H1 (cell line): Measurements from ENCODE around the gene QSOX2. TPM values are rescaled to one million over a fixed set of nuclear protein-coding genes. Genes with fewer than 3 reads are reported as not detected.

ENCODE experiments used
- CTCF ChIA-PET: fragments of 300-600 bp; sonication (Branson Sonifier 250); formaldehyde crosslinking; loops from one replicate; lab custom pipeline; 2021; ENCODE audit not compliant: partially characterized antibody; lab: Charles Lee
- POLR2A ChIA-PET: fragments of 300-600 bp; sonication (Branson Sonifier 250); formaldehyde crosslinking; loops from one replicate; lab custom pipeline; 2021; ENCODE audit warnings: inconsistent platforms; ENCODE audit not compliant: partially characterized antibody; lab: Charles Lee
- DNase-seq, 2 experiments: peaks; one replicate each; pipeline versions ENCODE4 v3.0.0 to v3.0.0-alpha.2; 2010 to 2022; ENCODE audit warnings: low spot score in 2 of 2, low read depth in 1 of 2, mixed read lengths in 1 of 2
- FAIRE-seq: peaks from 2 replicates; lab custom pipeline; 2011; peaks lifted over from hg19 to GRCh38; lab: Jason Lieb, UNC
- H2AFZ ChIP-seq: 2 replicates; pipeline ENCODE4 v1.8.1; 2012; ENCODE audit warnings: low read length, inconsistent platforms
- H2AK5ac ChIP-seq: 2 replicates; pipeline ENCODE4 v1.6.1; 2013; ENCODE audit warnings: low read depth, low read length
- H2BK120ac ChIP-seq: replicated peaks from 2 replicates; pipeline ENCODE3; 2013; ENCODE audit warnings: low read depth, low read length, inconsistent platforms
- H2BK12ac ChIP-seq: 2 replicates; pipeline ENCODE4 v1.6.1; 2013; ENCODE audit warnings: low read depth, low read length
- H2BK15ac ChIP-seq: 2 replicates; pipeline ENCODE4 v1.6.1; 2013; ENCODE audit warnings: low read length
- H2BK20ac ChIP-seq: 2 replicates; pipeline ENCODE4 v1.6.1; 2013; ENCODE audit warnings: low read length
- H2BK5ac ChIP-seq: 2 replicates; pipeline ENCODE4 v1.6.1; 2013; ENCODE audit warnings: low read depth, low read length
- H3K14ac ChIP-seq: 2 replicates; pipeline ENCODE4 v1.6.1; 2013; ENCODE audit warnings: inconsistent platforms; ENCODE audit not compliant: insufficient read length
- H3K18ac ChIP-seq: 2 replicates; pipeline ENCODE4 v1.6.1; 2013; ENCODE audit warnings: low read length; ENCODE audit errors: extremely low read depth
- H3K23ac ChIP-seq: 2 replicates; pipeline ENCODE4 v1.6.1; 2013; ENCODE audit warnings: inconsistent platforms; ENCODE audit not compliant: insufficient read length
- H3K23me2 ChIP-seq: 2 replicates; pipeline ENCODE4 v1.6.1; 2013; ENCODE audit warnings: low read depth, low read length
- H3K27ac ChIP-seq: 2 replicates; pipeline ENCODE4 v1.6.1; 2011; ENCODE audit warnings: low read depth, low read length, inconsistent platforms
- H3K27me3 ChIP-seq, 4 experiments: replicated peaks in 1 of 4; 1 replicate in 1 of 4; 2 replicates in 3 of 4; pipeline versions ENCODE4 v1.6.1 to v1.8.1; 2011 to 2013; ENCODE audit warnings: low read length in 3 of 4, mild to moderate bottlenecking in 3 of 4, inconsistent platforms in 2 of 4, mixed read lengths in 2 of 4, moderate library complexity in 1 of 4; ENCODE audit not compliant: control insufficient read depth in 3 of 4, insufficient read depth in 3 of 4; ENCODE audit errors: extremely low read depth in 1 of 4
- H3K36me3 ChIP-seq, 4 experiments: 2 replicates each; pipeline versions ENCODE4 v1.6.1 to v1.8.1; 2011 to 2013; ENCODE audit warnings: mild to moderate bottlenecking in 4 of 4, low read length in 3 of 4, moderate library complexity in 2 of 4, control low read depth in 1 of 4, inconsistent platforms in 1 of 4; ENCODE audit not compliant: insufficient read depth in 4 of 4, control insufficient read depth in 2 of 4
- H3K4ac ChIP-seq: replicated peaks from 2 replicates; pipeline ENCODE3; 2013; ENCODE audit warnings: low read length, low read depth, mixed read lengths, inconsistent platforms; ENCODE audit not compliant: insufficient read length
- H3K4me1 ChIP-seq, 4 experiments: replicated peaks in 1 of 4; 1 replicate in 1 of 4; 2 replicates in 3 of 4; pipeline versions ENCODE4 v1.6.1 to v1.8.1; 2011 to 2013; ENCODE audit warnings: low read length in 3 of 4, inconsistent platforms in 2 of 4, mixed read lengths in 1 of 4; ENCODE audit not compliant: insufficient read depth in 4 of 4, control insufficient read depth in 3 of 4
- H3K4me2 ChIP-seq, 2 experiments: 2 replicates each; pipeline versions ENCODE4 v1.6.1 to v1.8.1; 2011 to 2013; ENCODE audit warnings: low read depth in 2 of 2, low read length in 2 of 2, control low read depth in 1 of 2, inconsistent platforms in 1 of 2, mild to moderate bottlenecking in 1 of 2; ENCODE audit not compliant: insufficient read depth in 1 of 2
- H3K4me3 ChIP-seq, 4 experiments: fragments of 200-600, 300-600 bp in 1 of 4; sonication (generic), shearing (Covaris generic), sonication (Bioruptor Twin) in 1 of 4; 2 replicates each; pipeline versions ENCODE4 v1.5.1 to v1.8.1; 2011 to 2016; ENCODE audit warnings: low read length in 4 of 4, low read depth in 3 of 4, control low read depth in 2 of 4, inconsistent platforms in 2 of 4, mild to moderate bottlenecking in 2 of 4, mixed read lengths in 1 of 4, moderate library complexity in 1 of 4; ENCODE audit not compliant: insufficient read depth in 2 of 4; ENCODE audit errors: extremely low read depth in 1 of 4
- H3K56ac ChIP-seq: replicated peaks from 2 replicates; pipeline ENCODE3; 2013; ENCODE audit warnings: low read depth, mild to moderate bottlenecking, mixed read lengths, low read length, inconsistent platforms; ENCODE audit not compliant: insufficient read length
- H3K79me1 ChIP-seq: 2 replicates; pipeline ENCODE4 v1.6.1; 2013; ENCODE audit warnings: low read depth, low read length, control low read depth
- H3K79me2 ChIP-seq, 2 experiments: 2 replicates each; pipeline versions ENCODE4 v1.6.1 to v1.8.1; 2012 to 2013; ENCODE audit warnings: low read length in 2 of 2, mild to moderate bottlenecking in 2 of 2, inconsistent platforms in 1 of 2; ENCODE audit not compliant: insufficient read depth in 2 of 2, control insufficient read depth in 1 of 2
- H3K9ac ChIP-seq, 4 experiments: replicated peaks in 1 of 4; 1 replicate in 1 of 4; 2 replicates in 3 of 4; pipeline versions ENCODE4 v1.6.1 to v1.8.1; 2011 to 2013; ENCODE audit warnings: low read depth in 3 of 4, low read length in 3 of 4, control low read depth in 2 of 4, mild to moderate bottlenecking in 2 of 4, moderate library complexity in 2 of 4, inconsistent platforms in 1 of 4; ENCODE audit errors: extremely low read depth in 1 of 4
- H3K9me3 ChIP-seq, 2 experiments: 2 replicates each; pipeline versions ENCODE4 v1.6.1 to v1.8.1; 2012 to 2013; ENCODE audit warnings: mild to moderate bottlenecking in 2 of 2, moderate library complexity in 2 of 2, control low read depth in 1 of 2, inconsistent platforms in 1 of 2, low read depth in 1 of 2, low read length in 1 of 2, mixed read lengths in 1 of 2; ENCODE audit not compliant: insufficient read depth in 2 of 2
- H4K20me1 ChIP-seq, 2 experiments: replicated peaks in 1 of 2; 2 replicates each; pipeline versions ENCODE3 to v1.8.1; 2011 to 2013; ENCODE audit warnings: inconsistent platforms in 2 of 2, low read length in 2 of 2, mild to moderate bottlenecking in 1 of 2; ENCODE audit not compliant: insufficient read depth in 2 of 2, control insufficient read depth in 1 of 2
- H4K5ac ChIP-seq: 2 replicates; pipeline ENCODE4 v1.6.1; 2013; ENCODE audit warnings: low read length, low read depth, mixed read lengths, inconsistent platforms; ENCODE audit not compliant: insufficient read length
- H4K8ac ChIP-seq: 2 replicates; pipeline ENCODE4 v1.8.0; 2013; ENCODE audit warnings: mild to moderate bottlenecking, moderate library complexity, low read length, inconsistent platforms; ENCODE audit not compliant: insufficient read depth; ENCODE audit errors: extremely low read depth
- H4K91ac ChIP-seq: replicated peaks from 2 replicates; pipeline ENCODE3; 2013; ENCODE audit warnings: low read length, mixed read lengths, inconsistent platforms; ENCODE audit not compliant: insufficient read length
- CBX5 ChIP-seq: fragments of 300-800, 300-1000 bp; sonication (generic); IDR thresholded peaks from 2 replicates; pipeline ENCODE4 v1.7.1; 2016; ENCODE audit warnings: antibody characterized with exemption, low read length, low read depth
- HDAC6 ChIP-seq: IDR thresholded peaks from one replicate; pipeline ENCODE4 v1.7.1; 2012; ENCODE audit warnings: low read depth, mild to moderate bottlenecking, inconsistent platforms, low read length, moderate library complexity
- JUN ChIP-seq: IDR thresholded peaks from 2 replicates; pipeline ENCODE4 v1.6.1; 2011; ENCODE audit warnings: low read depth, mild to moderate bottlenecking, improper control_type of control experiment, low read length
- POU5F1 ChIP-seq: IDR thresholded peaks from 2 replicates; pipeline ENCODE4 v1.6.1; 2011; ENCODE audit warnings: low read depth, mild to moderate bottlenecking, low read length, moderate library complexity
- RAD21 ChIP-seq, 2 experiments: IDR thresholded peaks in 1 of 2; conservative IDR thresholded peaks in 1 of 2; 2 replicates each; pipeline ENCODE4 v1.6.1; 2011; ENCODE audit warnings: low read depth in 2 of 2, low read length in 2 of 2, improper control_type of control experiment in 1 of 2, inconsistent platforms in 1 of 2, mild to moderate bottlenecking in 1 of 2, moderate library complexity in 1 of 2
- RBBP5 ChIP-seq: IDR thresholded peaks from 2 replicates; pipeline ENCODE4 v1.7.1; 2012; ENCODE audit warnings: low read depth, mild to moderate bottlenecking, inconsistent platforms, low read length, moderate library complexity, borderline replicate concordance
- RNF2 ChIP-seq: fragments of 200-900, 300-1000 bp; sonication (generic); IDR thresholded peaks from 2 replicates; pipeline ENCODE4 v1.7.1; 2016; ENCODE audit warnings: borderline replicate concordance, low read depth, mild to moderate bottlenecking, antibody characterized with exemption, low read length; ENCODE audit not compliant: poor library complexity, severe bottlenecking; ENCODE audit errors: missing control alignments
- USF2 ChIP-seq: IDR thresholded peaks from 2 replicates; pipeline ENCODE4 v1.6.1; 2011; ENCODE audit warnings: low read length, improper control_type of control experiment
- WGBS, 2 experiments: shearing (Covaris generic) in 1 of 2; methylation state at CpG; one replicate each; pipeline versions ENCODE4 v1.1.6 to v1.1.7; 2013 to 2015; ENCODE audit warnings: low lambda C conversion rate in 2 of 2, mixed read lengths in 2 of 2, inconsistent platforms in 1 of 2, low coverage in 1 of 2, missing lambda C conversion rate in 1 of 2; ENCODE audit not compliant: insufficient replicate concordance in 2 of 2, insufficient coverage in 1 of 2, insufficient read length in 1 of 2; ENCODE audit errors: extremely low coverage in 1 of 2, missing lambda C conversion rate in 1 of 2; 5-methylcytosine and 5-hydroxymethylcytosine counted together
- polyA plus RNA-seq, 7 experiments: library from polyadenylated mRNA; depleted of rRNA in 3 of 7; stranded (reverse) in 5 of 7; unstranded in 2 of 7; fragments of >200 nt in 5 of 7; fragments of 200-250 nt in 2 of 7; gene quantifications; 1 replicate in 5 of 7; 2 replicates in 1 of 7; 4 replicates in 1 of 7; pipeline versions ENCODE4 v1.2.1 to v1.2.3, GENCODE V29; 2011 to 2013; ENCODE audit warnings: missing spikeins in 2 of 7, mixed read lengths in 2 of 7
- total RNA-seq: library from RNA; stranded (reverse); fragmentation: NEBNext Ultra II Directional; extraction: Animal tissue kit (Norgen Biotek cat#: 25700); gene quantifications from 2 replicates; pipeline ENCODE4 v1.2.1, GENCODE V29; 2021

Gene QSOX2
- total and polyA plus RNA-seq, 2 of the 8 experiments (the other 6 are each of a cell fraction or from before 2014, with no cell fraction given), result 18.0 to 28.6 TPM

GRCh38 chr9:136187197-136187596 is 58.4 kb downstream of the QSOX2 start:
- Histone ChIP-seq H3K9ac (no peak overlapping the region), H4K8ac (no peak overlapping the region), H3K23ac (no peak overlapping the region), H2AK5ac (no peak overlapping the region), H4K5ac (no peak overlapping the region), H3K56ac (no peak overlapping the region), H3K14ac (no peak overlapping the region), H3K18ac (no peak overlapping the region), H3K79me1 (no peaks in the 10 kb centered on the region), H3K27ac (no peak overlapping the region), H4K20me1 (peaks cover 2 to 5% of the 10 kb centered on the region in 2 experiments), H4K91ac (peak overlapping the region; percentile 89), H3K4me2 (no peak overlapping the region), H2BK5ac (no peak overlapping the region), H2BK120ac (no peak overlapping the region), H3K4me3 (no peak overlapping the region), H3K36me3 (no peaks in the 10 kb centered on the region), H2BK12ac (no peak overlapping the region), H3K27me3 (peaks cover 10 to 26% (median 22%) of the 10 kb centered on the region in 4 experiments), H3K9me3 (no peaks in the 10 kb centered on the region), H2BK15ac (no peak overlapping the region), H3K4ac (no peak overlapping the region), H3K23me2 (no peaks in the 10 kb centered on the region), H3K79me2 (no peaks in the 10 kb centered on the region), H2AFZ (no peak overlapping the region), H2BK20ac (no peak overlapping the region), H3K4me1 (peaks cover 0 to 11% (median 2%) of the 10 kb centered on the region in 4 experiments; a peak in 5 of 7 replicates)
- FAIRE-seq, result no peak
- WGBS, 2 experiments, result 98% methylated on average over 17 of the region's 18 CpGs; no CpG with 5 or more reads in 1 of the 2 experiments
- TF ChIP-seq RAD21 (IDR thresholded peaks at IDR 0.05 in 1 of 2, conservative IDR thresholded peaks at IDR 0.05 in 1 of 2; ENCODE audit: low read depth in 2 of 2, low read length in 2 of 2) (no peak), POU5F1 (no peak), CBX5 (no peak), RBBP5 (no peak), JUN (no peak), RNF2 (no peak), USF2 (no peak), HDAC6 (no peak)
- ChIA-PET CTCF (interaction anchor here (0.8 to 8.0 kb wide), 13 partner anchors 9 to 140 kb away, joined by 3 to 62 read pairs (median 4); no protein-coding TSS in a partner anchor), POLR2A (interaction anchor here (1.1 to 1.9 kb wide), 2 partner anchors 14 to 15 kb away, joined by 3 to 4 read pairs; no protein-coding TSS in a partner anchor)
- no peak for DNase-seq
